GM18861 (cell line): Measurements from ENCODE around the gene UGT2B17.

Source experiments
- ATAC-seq: cut with Tn5 transposase; IDR thresholded peaks from one replicate; pipeline ENCODE4 v1.9.1; 2021; ENCODE audit not compliant: unreplicated experiment

UGT2B17 gene

GRCh38 chr4:68489338-68489737, 86.8 kb downstream of the UGT2B17 start:
- no peak for ATAC-seq
